ENCODE measurements around the gene CDH4. TPM values are rescaled to one million over a fixed set of nuclear protein-coding genes. Genes with fewer than 3 reads are reported as not detected.

Gene CDH4
- total and polyA plus RNA-seq, 2 of the 8 experiments (the other 6 are each of a cell fraction or from before 2014, with no cell fraction given), result 4.3 to 7.9 TPM

DNA sequence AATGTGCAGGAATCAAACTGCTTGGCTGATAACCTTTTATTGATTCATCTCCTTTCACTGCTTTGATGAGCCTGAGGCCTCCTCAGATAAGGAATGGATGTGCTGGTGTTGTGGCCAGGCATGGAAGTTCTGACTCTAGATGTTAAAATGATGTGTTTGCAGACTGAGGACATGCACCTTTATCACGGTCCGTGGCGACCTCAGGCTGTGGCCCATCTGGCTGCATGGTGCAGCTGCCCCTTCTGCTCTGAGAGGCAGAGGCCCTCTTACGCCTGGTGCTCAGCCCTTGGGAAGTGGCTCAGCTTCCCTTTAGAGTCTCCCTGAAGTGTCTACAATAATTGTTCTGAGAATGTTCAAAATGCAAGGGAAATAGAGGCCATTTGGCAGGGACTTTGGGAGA is 26.2 kb downstream of the CDH4 start (continued):
- TF ChIP-seq RFX5 (IDR thresholded peaks at IDR 0.05; ENCODE audit: borderline replicate concordance, low read depth, low read length), result no peak

All from H1 (cell line).